ENCODE results near the gene DSCAML1. TPM values are rescaled to one million over a fixed set of nuclear protein-coding genes. Genes with fewer than 3 reads are reported as not detected.
A peak's percentile ranks its signal among the peaks of the same experiment; 100 is the strongest.

The DSCAML1 gene
- total and polyA plus RNA-seq, 8 donors = 0.08 to 2.9 (median 0.45) TPM

GRCh38 chr11:117684111-117684510 is 112.9 kb downstream of the DSCAML1 start:
- Histone ChIP-seq H3K9me3 (no peaks in the 10 kb centered on the region), H3K36me3 (no peaks in the 10 kb centered on the region), H3K27me3 (peaks cover 0 to 6% (median 0%) of the 10 kb centered on the region in 3 donors), H3K4me3 (no peak overlapping the region), H3K27ac (no peak overlapping the region), H3K4me1 (peaks cover 0 to 6% (median 0%) of the 10 kb centered on the region in 4 donors)
- TF ChIP-seq, protein P1, sequence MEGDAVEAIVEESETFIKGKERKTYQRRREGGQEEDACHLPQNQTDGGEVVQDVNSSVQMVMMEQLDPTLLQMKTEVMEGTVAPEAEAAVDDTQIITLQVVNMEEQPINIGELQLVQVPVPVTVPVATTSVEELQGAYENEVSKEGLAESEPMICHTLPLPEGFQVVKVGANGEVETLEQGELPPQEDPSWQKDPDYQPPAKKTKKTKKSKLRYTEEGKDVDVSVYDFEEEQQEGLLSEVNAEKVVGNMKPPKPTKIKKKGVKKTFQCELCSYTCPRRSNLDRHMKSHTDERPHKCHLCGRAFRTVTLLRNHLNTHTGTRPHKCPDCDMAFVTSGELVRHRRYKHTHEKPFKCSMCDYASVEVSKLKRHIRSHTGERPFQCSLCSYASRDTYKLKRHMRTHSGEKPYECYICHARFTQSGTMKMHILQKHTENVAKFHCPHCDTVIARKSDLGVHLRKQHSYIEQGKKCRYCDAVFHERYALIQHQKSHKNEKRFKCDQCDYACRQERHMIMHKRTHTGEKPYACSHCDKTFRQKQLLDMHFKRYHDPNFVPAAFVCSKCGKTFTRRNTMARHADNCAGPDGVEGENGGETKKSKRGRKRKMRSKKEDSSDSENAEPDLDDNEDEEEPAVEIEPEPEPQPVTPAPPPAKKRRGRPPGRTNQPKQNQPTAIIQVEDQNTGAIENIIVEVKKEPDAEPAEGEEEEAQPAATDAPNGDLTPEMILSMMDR (IDR thresholded peaks at IDR 0.05) = no peak
- TF ChIP-seq POLR2A (IDR thresholded peaks at IDR 0.05) (no peak), EP300 (IDR thresholded peaks at IDR 0.05) (no peak), POLR2AphosphoS5 (IDR thresholded peaks at IDR 0.05) (no peak)
- WGBS, 5 donors = 60 to 70% (median 68%) methylated on average over 3 of the region's 3 CpGs
- no peak for DNase-seq
- intact Hi-C loops (cut with DNase I; ENCODE audit: low total_unique reads) = no loop called here

DNA sequence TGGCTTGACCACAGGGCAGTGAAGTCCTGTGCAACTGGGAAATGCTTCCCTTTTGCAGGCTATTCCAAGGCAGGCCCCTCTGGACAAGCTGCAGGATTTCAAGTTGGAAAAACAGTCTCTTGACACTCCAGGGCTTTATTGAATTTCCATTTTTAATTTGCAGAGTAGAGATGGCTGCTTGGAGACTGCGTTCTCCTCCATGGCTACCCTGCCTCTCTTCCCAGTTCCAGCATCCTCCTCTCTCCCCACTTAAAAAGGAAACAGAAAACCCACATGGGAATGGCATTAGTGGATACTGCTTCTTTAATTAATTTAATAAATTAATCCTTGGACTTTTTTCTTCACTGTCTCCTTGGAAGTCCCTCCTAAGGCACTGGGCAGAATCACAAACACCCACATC is 115.6 kb downstream of the DSCAML1 start:
- intact Hi-C loops (cut with DNase I; ENCODE audit: low total_unique reads) = no loop called here
- Histone ChIP-seq H3K9me3 (no peaks in the 10 kb centered on the region), H3K36me3 (no peaks in the 10 kb centered on the region), H3K4me3 (no peak overlapping the region), H3K27ac (no peak overlapping the region), H3K4me1 (peaks cover 0 to 6% (median 0%) of the 10 kb centered on the region in 4 donors), H3K27me3 (peaks cover 0 to 12% (median 0%) of the 10 kb centered on the region in 3 donors)
- TF ChIP-seq, protein P1 (IDR thresholded peaks at IDR 0.05) = no peak
- TF ChIP-seq EP300 (IDR thresholded peaks at IDR 0.05) (no peak), POLR2AphosphoS5 (IDR thresholded peaks at IDR 0.05) (no peak), POLR2A (IDR thresholded peaks at IDR 0.05) (no peak)
- 72 to 97% (median 91%) methylated on average over 1 of the region's 1 CpG for WGBS, 5 donors
- DNase-seq = no peak

DNA sequence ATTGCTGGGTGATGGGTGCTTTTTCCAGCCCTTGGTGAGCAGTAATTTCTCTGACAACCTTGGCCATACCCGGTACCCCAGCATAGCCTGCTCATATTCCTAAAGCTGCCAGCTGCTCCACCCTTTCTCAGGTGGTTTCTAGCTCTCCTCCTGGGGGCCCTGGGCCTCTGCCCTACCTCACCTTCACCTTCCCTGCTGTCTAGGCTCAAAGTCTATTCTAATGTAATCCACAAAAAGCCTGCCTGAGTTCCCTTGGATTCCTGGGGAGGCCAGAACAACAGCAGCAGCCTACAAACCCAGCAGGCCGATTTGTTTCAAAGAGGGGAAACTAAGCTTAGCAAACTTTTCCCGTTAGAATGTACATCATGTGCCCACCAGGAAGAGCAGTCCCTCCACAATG is 117.6 kb downstream of the DSCAML1 start:
- WGBS, 5 donors = 56 to 70% (median 67%) methylated on average over 3 of the region's 3 CpGs
- TF ChIP-seq EP300 (IDR thresholded peaks at IDR 0.05) (no peak), POLR2AphosphoS5 (IDR thresholded peaks at IDR 0.05) (no peak), POLR2A (IDR thresholded peaks at IDR 0.05) (no peak)
- DNase-seq = peak in 1 of 2 donors; percentile 36
- Histone ChIP-seq H3K4me1 (peaks cover 0 to under 1% (median 0%) of the 10 kb centered on the region in 4 donors), H3K36me3 (no peaks in the 10 kb centered on the region), H3K9me3 (no peaks in the 10 kb centered on the region), H3K4me3 (no peak overlapping the region), H3K27me3 (peaks cover 0 to 27% (median 0%) of the 10 kb centered on the region in 3 donors), H3K27ac (no peak overlapping the region)
- intact Hi-C loops (cut with DNase I; ENCODE audit: low total_unique reads) = no loop called here

GRCh38 chr11:117678658-117679406 is 118.2 kb downstream of the DSCAML1 start:
- no peak for DNase-seq
- WGBS, 5 donors = 75 to 85% (median 80%) methylated on average over 14 to 18 of the region's 18 CpGs
- H3K27ac ChIP-seq = no peak overlapping the region
- no peak for TF ChIP-seq POLR2A (IDR thresholded peaks at IDR 0.05)
- TF ChIP-seq POLR2AphosphoS5 (IDR thresholded peaks at IDR 0.05) = no peak
- TF ChIP-seq, protein P1 (IDR thresholded peaks at IDR 0.05) = no peak
- no peak for TF ChIP-seq EP300 (IDR thresholded peaks at IDR 0.05)
- no peaks in the 10 kb centered on the region for H3K9me3 ChIP-seq
- no peak overlapping the region for H3K4me3 ChIP-seq
- H3K27me3 ChIP-seq = peaks cover 0 to 32% (median 0%) of the 10 kb centered on the region in 3 donors
- H3K4me1 ChIP-seq = no peaks in the 10 kb centered on the region
- intact Hi-C loops (cut with DNase I; ENCODE audit: low total_unique reads) = no loop called here
- no peaks in the 10 kb centered on the region for H3K36me3 ChIP-seq
